NOMO-1 treated with DMSO at 0.1 percent for 48 hours (cell line): Measurements from ENCODE around the gene FRY.

ENCODE experiments used
- DNase-seq: peaks from one replicate; lab custom pipeline; 2025; ENCODE audit not compliant: unreplicated experiment; lab: John Stamatoyannopoulos, UW

FRY gene

GRCh38 chr13:32079587-32079986 is 48.0 kb downstream of the FRY start:
- no peak for DNase-seq

- DNase-seq, result no peak
Observed at GRCh38 chr13:32080328-32080744, 48.8 kb downstream of the FRY start.

GRCh38 chr13:32081591-32081990 is 50.0 kb downstream of the FRY start:
- no peak for DNase-seq

- no peak for DNase-seq
Observed at GRCh38 chr13:32086366-32086765, 54.8 kb downstream of the FRY start.

DNA sequence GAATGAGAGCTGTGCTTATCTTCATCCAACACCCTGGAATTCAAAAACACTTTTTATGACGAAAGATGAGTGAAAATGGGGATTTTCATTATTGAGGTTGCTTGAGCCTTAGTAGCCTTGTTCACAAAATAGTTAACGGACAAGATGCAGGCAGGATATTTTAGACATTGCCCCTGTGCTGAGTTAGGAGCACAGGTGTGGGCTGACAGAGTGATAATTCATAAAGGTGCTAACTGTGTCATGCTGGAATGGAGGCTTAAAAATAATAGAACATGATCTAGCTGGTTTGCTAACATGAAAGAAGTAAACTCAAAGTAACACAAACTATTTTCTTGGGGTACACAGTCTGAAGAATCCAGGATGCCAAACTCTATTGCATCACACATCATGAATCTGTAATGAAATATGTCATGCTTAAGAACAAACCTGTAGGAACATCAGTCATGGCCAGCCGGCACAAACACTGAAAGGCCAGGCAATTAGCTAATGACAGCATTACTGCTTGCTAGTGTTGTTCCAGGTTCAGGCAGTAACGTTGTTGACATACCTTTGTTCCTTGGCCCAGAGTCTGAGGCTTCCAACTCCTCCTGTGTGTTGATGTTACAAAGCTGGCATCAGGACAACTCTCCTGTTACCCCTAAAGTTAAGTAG is 55.3 kb downstream of the FRY start:
- no peak for DNase-seq

GRCh38 chr13:32087955-32088747 is 56.6 kb downstream of the FRY start:
- DNase-seq, result no peak

DNA sequence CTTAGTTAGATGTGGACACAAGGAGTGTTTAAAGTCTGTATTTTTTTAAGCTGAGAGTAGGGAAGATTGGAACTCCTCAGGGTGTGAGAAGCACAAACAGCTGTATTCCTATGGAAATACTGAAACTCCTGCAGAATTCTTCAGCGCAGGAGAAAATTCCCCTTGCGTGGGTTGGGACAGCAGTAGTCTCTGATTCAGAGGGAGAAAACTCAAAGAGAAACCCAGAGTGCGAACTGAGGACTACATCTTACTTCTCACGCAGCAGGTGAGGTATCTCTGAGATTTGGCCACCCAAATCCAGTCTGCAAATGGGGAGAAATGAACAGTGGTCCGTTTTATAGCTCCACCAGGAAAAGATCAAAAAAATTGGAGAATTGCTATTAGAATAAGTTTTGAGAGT is 60.9 kb downstream of the FRY start:
- no peak for DNase-seq

GRCh38 chr13:32093006-32093405 is 61.4 kb downstream of the FRY start:
- no peak for DNase-seq

- peak; percentile 54 for DNase-seq
Observed at GRCh38 chr13:32098272-32098671, 66.7 kb downstream of the FRY start.

DNA sequence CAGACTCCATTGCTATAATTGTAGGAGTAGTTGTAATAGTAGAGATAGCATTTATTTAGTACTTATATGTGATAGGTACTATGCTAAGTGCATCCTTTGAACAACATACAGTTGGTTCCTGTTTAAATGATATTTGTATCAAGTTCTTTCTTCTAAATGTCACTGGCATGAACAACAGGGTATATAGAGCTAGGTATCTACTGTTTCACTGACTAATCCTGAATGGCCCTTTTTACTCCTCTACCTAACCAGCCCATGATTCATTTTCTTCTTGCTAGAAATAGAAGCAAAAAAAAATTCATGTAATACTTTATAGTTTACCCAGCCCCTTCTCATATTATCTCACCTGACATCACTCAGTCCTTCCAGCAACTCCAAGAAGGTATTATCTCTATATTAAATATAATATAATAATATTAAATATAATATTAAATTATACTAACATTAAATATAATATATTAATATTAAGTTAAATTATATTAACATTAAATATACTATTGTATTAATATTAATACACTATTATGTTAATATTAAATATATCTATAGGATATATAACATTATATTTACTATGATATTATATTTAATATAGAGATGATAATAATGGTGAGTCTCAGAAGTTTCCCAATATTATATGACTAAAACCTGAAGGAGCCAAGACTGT is 74.2 kb downstream of the FRY start:
- peak; percentile 23 for DNase-seq

DNA sequence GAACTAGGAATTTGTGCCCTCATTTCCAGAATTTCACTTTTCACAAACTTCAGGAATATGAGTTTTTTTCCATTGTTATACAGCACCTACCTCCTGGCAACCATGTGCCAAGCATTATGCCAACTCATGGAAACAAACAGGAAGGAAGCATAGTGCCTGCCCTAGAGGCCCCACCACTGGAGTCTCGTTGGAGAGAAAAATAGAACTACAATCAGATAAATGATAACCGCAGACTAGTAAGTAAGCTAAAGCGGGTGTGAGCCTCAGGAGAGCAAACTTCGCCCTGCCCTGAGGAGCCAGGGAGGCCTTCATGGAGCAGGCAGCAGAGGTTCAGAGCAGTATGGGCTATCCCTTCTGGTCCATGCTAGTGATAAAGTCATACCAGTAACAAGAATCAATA is 75.9 kb downstream of the FRY start:
- peak; percentile 94 for DNase-seq

DNA sequence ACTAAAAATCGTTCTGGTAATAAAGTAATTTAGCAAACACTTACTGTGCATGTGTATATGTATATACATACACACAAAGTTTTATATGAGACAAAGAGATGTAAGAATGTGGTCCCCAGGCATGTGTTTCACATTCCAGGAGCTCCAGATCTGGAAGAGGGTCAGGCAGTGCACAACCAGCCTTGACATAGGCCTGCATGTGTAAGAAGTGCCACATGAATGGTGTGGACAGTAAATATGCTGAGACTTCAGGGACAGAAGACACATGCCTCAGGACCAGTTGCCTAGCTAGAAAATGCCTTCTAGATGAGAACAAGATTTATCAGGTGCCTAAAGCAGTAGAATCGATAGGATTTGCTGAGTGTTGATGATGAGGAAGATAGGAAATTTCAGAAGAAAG is 76.4 kb downstream of the FRY start:
- DNase-seq, result no peak

DNA sequence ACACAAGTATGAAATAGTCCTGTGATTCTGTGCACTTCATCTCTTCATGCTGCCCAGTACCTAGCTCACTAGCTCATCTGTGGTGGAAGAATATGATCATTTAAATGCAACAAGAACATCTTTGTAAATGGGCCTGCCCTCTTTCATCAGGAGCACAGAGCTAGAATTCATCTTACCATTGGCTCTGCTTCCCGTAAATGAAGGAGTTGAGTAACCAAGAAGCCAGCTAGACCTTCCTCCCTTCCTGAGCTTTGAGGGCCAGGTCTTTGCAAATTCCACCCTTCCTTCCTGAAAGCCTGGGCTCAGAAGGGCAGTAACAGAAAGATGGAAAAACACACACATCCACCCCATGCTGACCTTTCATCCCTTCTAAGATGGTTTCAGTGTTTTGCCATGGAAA is 82.0 kb downstream of the FRY start:
- no peak for DNase-seq

DNA sequence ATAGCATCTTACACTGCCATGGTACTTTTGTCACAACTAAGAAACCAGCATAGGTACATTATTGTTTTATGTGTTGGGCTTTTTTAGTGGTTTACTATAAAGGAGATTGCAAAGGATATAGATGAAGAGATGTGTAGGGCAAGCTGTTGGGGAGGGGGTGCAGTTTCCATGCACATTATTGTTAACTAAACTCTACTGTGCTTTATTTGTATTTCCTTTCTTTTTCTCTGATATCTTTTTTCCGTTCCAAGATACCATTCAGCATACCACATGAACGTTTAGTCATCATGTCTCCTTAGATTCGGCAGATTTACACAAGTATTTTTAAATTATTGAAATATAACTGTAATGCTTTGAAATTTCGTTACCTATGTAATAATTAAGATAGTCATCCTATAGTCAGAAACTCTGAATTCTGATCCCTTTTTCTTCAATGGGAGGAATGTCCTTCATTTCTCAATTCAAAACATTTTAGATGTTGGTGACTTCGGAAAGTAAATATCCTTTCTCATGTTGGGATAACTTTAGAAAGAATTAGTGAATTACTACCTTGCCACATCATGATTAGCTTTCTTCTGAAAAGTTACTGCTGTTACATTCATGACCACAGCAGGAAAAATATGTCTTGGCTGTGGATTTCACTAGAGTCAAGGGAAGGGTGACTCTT is 82.8 kb downstream of the FRY start:
- no peak for DNase-seq

DNA sequence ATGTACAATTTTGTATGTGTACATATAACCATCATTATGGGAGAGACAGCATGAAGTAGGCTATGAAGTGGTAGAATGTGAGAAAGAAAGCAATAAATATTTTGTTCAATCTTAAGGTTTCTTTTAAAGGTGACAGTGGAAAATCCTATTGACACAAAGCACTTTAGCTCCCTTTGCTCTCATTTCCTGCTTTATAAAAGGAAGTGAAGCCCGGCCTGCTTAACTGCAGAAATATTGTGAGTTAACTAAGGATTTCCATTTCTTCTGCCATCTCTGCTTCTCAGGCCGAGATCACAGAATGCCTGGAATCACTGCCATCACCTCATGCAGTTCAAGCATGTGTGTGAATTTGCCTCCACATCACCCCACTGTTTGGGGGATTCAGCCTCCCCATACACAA is 83.5 kb downstream of the FRY start:
- peak; percentile 86 for DNase-seq

DNA sequence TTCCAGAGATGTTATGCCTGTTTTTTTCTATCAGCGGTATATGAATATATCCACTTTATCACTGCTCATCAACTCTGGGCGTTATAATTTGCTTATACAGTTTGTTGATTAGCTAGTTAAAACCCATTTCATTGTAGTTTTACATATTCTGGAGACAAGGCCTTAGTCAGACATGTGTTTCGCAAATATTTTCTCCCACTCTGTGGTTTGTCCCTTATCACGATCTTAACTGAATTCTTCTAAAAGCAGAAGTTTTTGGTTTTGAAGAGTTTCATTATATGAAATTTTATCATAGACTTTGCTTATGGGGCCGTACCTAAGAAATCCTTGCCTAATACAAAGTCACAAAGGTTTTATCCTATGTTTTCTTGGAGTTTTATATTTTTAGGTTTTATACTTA is 84.6 kb downstream of the FRY start:
- peak; percentile 100 for DNase-seq

DNA sequence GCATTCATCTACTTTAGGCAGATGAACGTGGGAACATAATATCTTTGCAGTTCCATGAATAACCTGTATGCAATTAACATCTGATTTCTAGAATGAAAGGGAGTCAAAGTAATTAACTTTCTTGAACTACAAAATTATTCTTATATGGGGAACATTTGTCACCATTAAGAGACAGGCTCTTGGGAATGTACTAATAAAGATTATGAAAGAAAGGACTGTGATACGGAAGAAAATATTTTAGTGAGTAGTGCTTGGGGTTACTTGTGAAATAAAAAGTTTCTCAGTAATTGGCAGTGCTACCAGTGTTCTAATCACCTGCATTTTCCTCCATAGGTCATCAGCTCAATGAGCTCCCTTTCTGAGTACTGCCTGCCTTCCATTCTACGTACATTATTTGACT is 85.4 kb downstream of the FRY start:
- peak; percentile 70 for DNase-seq

- peak; percentile 96 for DNase-seq
Observed at GRCh38 chr13:32117701-32118100, 86.1 kb downstream of the FRY start.

- no peak for DNase-seq
Observed at GRCh38 chr13:32121316-32121715, 89.7 kb downstream of the FRY start.

DNA sequence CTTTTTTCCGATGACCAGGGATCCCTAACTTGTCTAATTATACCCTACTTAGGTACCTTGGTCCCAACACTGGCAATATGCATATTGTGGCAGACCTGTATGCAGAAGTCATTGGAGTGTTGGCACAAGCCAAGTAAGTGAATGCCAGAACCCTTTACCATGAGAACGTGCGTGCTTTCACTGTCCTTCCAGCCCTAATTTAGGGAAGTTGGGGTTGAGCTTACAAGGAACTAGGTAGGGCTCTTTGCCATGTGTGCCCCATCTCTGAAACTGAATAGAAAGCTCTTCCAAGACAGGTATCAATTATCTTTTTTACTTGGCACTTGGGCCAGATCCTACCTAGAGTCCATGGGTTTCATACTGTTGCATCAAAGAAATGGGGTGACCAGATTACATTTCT is 93.2 kb downstream of the FRY start:
- peak; percentile 89 for DNase-seq

GRCh38 chr13:32125221-32125689 is 93.7 kb downstream of the FRY start:
- DNase-seq, result peak; percentile 89
